Ammon's horn (tissue), 1 donor: Measurements from ENCODE around the gene SNAP29.
"Not testable (repeated sequence)": the region's sequence is repeated elsewhere in the genome, so short reads cannot be mapped to it uniquely, and the experiment has no call there.

ENCODE experiments used
- DNase-seq: peaks from one replicate; pipeline ENCODE4 v3.0.0-alpha.2; 2016; ENCODE audit warnings: low spot score

SNAP29 gene

DNA sequence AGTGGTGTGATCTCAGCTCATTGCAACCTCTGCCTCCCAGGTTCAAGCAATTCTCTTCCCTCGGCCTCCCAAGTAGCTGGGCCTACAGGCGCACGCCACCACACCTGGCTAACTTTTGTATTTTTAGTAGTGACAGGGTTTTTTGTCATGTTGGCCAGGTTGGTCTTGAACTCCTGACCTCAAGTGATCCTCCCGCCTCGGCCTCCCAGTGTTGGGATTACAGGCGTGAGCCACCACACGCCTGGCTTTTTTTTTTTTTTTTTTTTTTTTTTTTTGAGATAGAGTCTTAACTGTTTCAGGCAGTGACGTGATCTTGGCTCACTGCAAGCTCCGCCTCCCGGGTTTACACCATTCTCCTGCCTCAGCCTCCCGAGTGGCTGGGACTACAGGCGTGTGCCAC, 71.6 kb downstream of the SNAP29 start:
- DNase-seq = not testable (repeated sequence)

DNA sequence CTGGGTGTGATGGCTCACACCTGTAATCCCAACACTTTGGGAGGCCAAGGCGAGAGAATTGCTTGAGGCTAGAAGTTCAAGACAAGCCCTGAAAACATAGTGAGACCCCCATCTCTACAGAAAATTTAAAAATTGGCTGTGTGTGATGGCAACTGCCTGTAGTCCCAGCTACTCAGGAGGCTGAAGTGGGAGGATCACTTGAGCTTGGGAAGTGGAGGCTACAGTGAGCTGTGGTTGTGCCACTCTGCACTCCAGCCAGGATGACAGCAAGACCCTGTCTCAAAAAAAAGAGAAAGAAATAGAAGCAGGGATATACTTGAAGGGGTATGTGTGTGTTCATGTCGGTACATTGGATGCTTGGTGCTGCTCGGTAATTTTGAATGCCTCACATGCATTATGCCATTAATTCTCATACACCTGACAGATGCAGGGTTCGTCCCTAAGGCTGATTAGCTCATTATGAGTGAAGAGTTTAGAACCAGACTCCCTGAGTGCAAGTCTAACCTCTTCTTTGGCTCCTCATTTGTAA, 72.4 kb downstream of the SNAP29 start:
- DNase-seq = no peak

DNA sequence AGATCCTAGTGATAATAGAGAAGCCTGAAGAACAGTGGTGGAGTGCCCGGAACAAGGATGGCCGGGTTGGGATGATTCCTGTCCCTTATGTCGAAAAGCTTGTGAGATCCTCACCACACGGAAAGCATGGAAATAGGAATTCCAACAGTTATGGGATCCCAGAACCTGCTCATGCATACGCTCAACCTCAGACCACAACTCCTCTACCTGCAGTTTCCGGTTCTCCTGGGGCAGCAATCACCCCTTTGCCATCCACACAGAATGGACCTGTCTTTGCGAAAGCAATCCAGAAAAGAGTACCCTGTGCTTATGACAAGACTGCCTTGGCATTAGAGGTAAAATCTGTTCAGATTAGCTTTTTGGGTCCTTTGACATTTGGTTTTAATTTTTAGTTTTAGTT, 75.1 kb downstream of the SNAP29 start:
- no peak for DNase-seq

DNA sequence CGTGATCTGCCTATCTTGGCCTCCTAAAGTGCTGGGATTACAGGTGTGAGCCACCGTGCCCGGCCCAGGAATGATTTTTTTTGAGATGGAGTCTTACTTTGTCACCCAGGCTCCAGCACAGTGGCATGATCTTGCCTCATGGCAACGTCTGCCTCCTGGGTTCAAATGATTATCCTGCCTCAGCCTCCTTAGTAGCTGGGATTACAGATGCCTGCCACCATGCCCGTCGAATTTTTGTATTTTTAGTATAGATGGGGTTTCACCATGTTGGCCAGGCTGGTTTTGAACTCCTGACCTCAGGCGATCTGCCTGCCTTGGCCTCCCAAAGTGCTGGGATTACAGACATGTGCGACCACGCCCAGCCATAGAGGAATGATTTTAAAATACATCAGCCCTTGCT, 76.2 kb downstream of the SNAP29 start:
- DNase-seq = not testable (repeated sequence)

DNA sequence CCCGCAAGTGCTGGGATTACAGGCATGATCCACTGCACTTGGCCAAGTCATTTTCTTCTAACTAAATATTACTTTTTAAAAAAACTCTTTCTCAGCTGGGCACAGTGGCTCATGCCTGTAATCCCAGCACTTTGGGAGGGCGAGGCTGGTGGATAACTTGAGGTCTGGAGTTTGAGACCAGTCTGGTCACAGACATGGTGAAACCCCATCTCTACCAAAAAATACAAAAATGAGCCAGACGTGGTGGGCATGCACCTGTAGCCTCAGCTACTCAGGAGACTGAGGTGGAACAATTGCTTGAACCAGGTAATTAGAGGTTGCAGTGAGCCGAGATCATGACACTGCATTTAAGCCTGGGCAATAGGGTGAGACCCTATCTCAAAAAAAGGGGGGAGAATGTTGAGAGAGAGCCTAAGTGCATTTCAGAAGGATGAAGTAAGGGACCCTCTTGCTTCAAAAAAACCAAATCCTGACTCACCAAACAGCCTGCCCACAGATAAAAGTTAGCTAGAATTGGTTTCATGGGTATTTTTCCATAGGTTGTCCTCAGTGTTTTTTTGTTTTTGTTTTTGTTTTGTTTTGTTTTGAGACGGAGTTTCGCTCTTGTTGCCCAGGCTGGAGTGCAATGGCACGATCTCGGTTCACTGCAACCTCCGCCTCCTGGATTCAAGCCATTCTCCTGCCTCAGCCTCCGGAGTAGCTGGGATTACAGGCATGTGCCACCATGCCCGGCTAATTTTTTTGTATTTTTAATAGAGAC, 77.2 kb downstream of the SNAP29 start:
- not testable (repeated sequence) for DNase-seq

DNA sequence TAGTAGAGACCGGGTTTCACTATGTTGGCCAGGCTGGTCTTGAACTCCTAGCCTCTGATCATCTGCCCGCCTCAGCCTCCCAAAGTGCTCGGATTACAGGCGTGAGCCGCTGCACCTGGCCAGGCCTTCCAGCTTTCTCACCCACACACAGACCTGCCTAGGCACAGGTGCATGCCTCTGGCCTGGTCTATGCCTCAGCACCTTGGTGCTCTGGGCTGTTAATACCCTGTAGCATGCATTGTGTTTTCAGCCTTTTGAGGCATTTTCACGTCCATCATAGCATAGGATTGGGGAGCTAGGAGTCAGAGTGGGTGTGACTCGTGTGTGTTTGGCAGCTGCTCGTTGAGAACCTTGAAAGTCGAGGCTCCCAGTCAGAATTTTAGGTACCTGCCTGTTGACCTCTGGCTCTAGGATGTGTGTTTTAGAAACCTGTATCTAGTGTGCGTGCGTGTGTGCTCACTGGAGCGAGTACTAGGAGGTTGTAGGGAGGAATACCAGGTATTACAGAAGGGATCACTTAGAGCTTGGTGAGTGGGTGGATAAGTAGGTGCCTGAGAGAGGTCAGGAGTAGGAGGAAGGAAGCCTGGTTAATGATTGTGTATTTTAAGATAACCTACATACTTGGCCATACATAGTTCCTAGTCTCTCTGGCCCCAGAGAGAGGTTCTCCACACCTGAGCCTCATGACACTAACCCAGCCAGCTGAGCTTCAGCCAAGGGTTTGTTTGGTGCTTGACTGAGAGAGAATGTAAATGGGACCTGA, 78.4 kb downstream of the SNAP29 start:
- DNase-seq = no peak

DNA sequence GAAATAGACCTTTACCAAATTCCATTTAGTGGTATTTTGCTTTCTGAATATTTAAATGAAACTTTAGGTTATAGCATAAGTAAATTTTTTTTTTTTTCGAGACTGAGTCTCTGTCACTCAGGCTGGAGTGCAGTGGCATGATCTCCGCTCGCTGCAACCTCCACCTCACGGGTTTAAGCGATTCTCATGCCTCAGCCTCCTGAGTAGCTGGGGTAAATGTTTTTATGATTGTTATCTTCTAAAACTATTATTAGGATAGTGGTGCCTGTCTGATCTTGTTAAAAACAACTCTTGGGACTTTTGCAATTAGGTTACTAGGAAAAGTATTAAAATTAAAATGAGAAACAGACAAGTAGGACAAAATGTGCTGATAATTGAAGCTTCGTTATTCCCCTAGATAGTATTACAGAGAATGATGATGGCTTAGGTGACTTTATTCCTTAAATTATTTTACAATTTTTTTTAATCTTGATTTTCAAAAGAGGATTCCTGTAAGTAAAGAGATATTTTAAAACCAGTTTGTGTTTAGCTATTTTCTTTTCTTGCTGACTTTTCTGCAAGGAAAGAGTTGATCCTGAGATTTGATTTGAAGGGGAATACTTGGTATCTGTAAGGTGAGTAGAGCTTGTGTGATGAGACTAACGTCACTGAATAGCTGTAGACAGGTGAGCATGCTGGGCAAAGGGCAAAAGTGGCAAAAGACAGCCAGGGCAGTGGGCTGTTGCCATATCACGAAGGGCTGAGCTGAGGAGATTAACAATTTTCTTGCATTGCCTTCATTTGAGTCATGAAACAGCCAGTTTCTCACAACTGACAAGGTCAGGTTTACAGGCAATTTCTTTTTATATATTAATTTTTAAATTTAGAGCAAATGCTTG, 79.2 kb downstream of the SNAP29 start:
- DNase-seq = no peak

DNA sequence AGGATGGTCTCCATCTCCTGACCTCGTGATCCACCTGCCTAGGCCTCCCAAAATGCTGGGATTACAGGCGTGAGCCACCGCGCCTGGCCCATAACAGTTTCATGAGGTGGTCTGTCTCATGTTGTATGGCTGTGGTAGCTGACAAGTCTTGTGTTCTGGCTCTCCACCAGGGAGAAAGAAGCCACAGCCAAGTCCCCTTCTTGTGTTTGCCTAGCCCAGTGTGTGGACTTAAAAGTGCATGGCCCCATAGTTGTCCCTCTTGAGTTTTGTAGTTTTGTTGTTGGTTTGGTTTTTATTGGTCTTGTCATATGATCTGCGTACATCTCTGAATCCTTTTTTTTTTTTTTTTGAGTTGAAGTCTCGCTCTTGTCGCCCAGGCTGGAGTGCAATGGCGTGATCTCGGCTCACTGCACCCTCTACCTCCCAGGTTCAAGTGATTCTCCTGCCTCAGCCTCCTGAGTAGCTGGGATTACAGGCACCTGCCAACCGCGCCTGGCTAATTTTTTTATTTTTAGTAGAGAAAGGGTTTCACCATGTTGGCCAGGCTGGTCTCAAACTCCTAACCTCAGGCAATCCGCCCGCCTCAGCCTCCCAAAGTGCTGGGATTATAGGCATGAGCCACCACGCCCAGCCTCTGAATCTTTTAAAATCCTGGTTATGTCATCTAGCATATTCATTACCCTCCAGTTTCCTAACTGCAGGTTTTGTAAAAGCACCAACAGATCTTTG, 80.8 kb downstream of the SNAP29 start:
- not testable (repeated sequence) for DNase-seq

DNA sequence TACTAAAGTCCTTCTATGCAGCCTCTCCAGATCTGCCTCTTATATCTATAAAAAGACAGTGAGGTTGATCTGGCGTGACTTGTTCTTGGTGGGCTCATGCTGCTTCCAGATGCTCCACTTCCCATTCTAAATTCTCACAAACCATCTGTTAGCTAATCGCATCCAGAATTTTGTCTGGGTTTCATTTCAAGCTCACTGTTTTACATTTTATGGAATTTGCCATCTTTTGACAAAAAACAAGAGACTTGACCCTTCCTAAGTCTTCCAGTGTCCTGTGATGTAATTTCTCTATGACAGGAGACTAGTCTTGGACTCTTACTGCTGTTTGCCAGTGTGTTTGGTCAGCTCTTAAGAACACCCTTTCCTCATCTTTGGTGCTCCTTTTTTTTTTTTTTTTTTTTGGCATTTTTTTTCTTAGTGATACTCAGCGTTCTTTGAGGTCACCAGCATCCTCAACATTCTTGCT, 81.4 kb downstream of the SNAP29 start:
- DNase-seq = peak; percentile 30
